GM23338 (cell line): ENCODE data around the gene RGS6. TPM values are rescaled to one million over a fixed set of nuclear protein-coding genes. Genes with fewer than 3 reads are reported as not detected.

Experiments used
- ATAC-seq: fragments of 200-7000 bp; cut with Tn5 transposase; 3 replicates; pipeline ENCODE4 v1.9.1; 2020
- DNase-seq: peaks from one replicate; pipeline ENCODE4 v3.0.0-alpha.2; 2015; ENCODE audit warnings: low spot score
- H2AFZ ChIP-seq: fragments of 200-600 bp; sonication (generic); 2 replicates; pipeline ENCODE4 v1.8.0; 2016; ENCODE audit warnings: antibody characterized with exemption, mild to moderate bottlenecking, moderate library complexity
- H3F3A ChIP-seq: fragments of 200-600 bp; sonication (generic); replicated peaks from 2 replicates; pipeline ENCODE4 v1.8.0; 2017; ENCODE audit warnings: antibody characterized with exemption, mixed run types, low read depth
- H3K27ac ChIP-seq: fragments of 200-600 bp; sonication (generic); 2 replicates; pipeline ENCODE4 v1.6.1; 2016; ENCODE audit warnings: low read depth
- H3K27me3 ChIP-seq: fragments of 200-600 bp; sonication (generic); 2 replicates; pipeline ENCODE4 v1.8.0; 2016; ENCODE audit warnings: mild to moderate bottlenecking, mixed run types, moderate library complexity; ENCODE audit not compliant: insufficient read depth
- H3K36me3 ChIP-seq: fragments of 200-600 bp; sonication (generic); 2 replicates; pipeline ENCODE4 v1.8.0; 2016; ENCODE audit warnings: mild to moderate bottlenecking; ENCODE audit not compliant: insufficient read depth
- H3K4me1 ChIP-seq: fragments of 200-600 bp; sonication (generic); 2 replicates; pipeline ENCODE4 v1.8.0; 2016; ENCODE audit warnings: mild to moderate bottlenecking, moderate library complexity; ENCODE audit not compliant: insufficient read depth
- H3K4me2 ChIP-seq: fragments of 200-600 bp; sonication (generic); 2 replicates; pipeline ENCODE4 v1.7.1; 2017; ENCODE audit warnings: mixed run types
- H3K4me3 ChIP-seq: fragments of 200-600 bp; sonication (generic); 2 replicates; pipeline ENCODE4 v1.6.1; 2016; ENCODE audit warnings: mixed run types
- H3K79me2 ChIP-seq: fragments of 200-600 bp; sonication (generic); replicated peaks from 2 replicates; pipeline ENCODE4 v1.8.0; 2017; ENCODE audit warnings: mild to moderate bottlenecking; ENCODE audit not compliant: insufficient read depth
- H3K9me2 ChIP-seq: fragments of 200-600 bp; sonication (generic); 2 replicates; pipeline ENCODE4 v1.8.0; 2017; ENCODE audit not compliant: insufficient read depth
- H4K20me1 ChIP-seq: fragments of 200-600 bp; sonication (generic); replicated peaks from 2 replicates; pipeline ENCODE4 v1.8.0; 2017; ENCODE audit warnings: mild to moderate bottlenecking; ENCODE audit not compliant: insufficient read depth
- H3K27ac Mint-ChIP-seq: 2 replicates; pipeline ENCODE4 v1.8.0; 2020; ENCODE audit warnings: inconsistent platforms, mild to moderate bottlenecking, moderate library complexity, mixed read lengths
- H3K27me3 Mint-ChIP-seq: 3 replicates; pipeline ENCODE4 v1.8.0; 2022; ENCODE audit warnings: low read depth, mild to moderate bottlenecking, moderate library complexity, mixed read lengths, inconsistent platforms; ENCODE audit not compliant: insufficient read depth, poor library complexity
- H3K36me3 Mint-ChIP-seq: 3 replicates; pipeline ENCODE4 v1.8.0; 2021; ENCODE audit warnings: low read depth, mild to moderate bottlenecking, inconsistent platforms, moderate library complexity, mixed read lengths
- H3K4me1 Mint-ChIP-seq: 3 replicates; pipeline ENCODE4 v1.8.0; 2020; ENCODE audit warnings: mild to moderate bottlenecking, inconsistent platforms, mixed read lengths
- H3K4me3 Mint-ChIP-seq: 3 replicates; pipeline ENCODE4 v1.8.0; 2021; ENCODE audit warnings: moderate library complexity, mild to moderate bottlenecking, inconsistent platforms, mixed read lengths
- H3K9me3 Mint-ChIP-seq: 3 replicates; pipeline ENCODE4 v1.8.0; 2020; ENCODE audit warnings: moderate library complexity, mild to moderate bottlenecking, inconsistent platforms, mixed read lengths
- CREB1 ChIP-seq: fragments of 250-450 bp; sonication (Bioruptor Pico); IDR thresholded peaks from 2 replicates; pipeline ENCODE4 v1.5.0; 2020; ENCODE audit warnings: low read depth, mild to moderate bottlenecking, moderate library complexity
- CTCF ChIP-seq, 2 experiments: fragments of 200-600 bp in 1 of 2; sonication (generic) in 1 of 2; conservative IDR thresholded peaks; 2 replicates each; pipeline versions ENCODE4 v1.5.1 to v1.6.1; 2016 to 2017; ENCODE audit warnings: antibody characterized with exemption in 2 of 2, low read depth in 2 of 2, mild to moderate bottlenecking in 2 of 2, moderate library complexity in 1 of 2
- EZH2 ChIP-seq: fragments of 200-600 bp; sonication (generic); IDR thresholded peaks from one replicate; pipeline ENCODE4 v1.8.0; 2017; ENCODE audit warnings: antibody characterized with exemption, mild to moderate bottlenecking, low read depth; ENCODE audit not compliant: unreplicated experiment
- EZH2phosphoT487 ChIP-seq: fragments of 200-600 bp; sonication (generic); IDR thresholded peaks from one replicate; pipeline ENCODE4 v1.8.1; 2018; ENCODE audit warnings: antibody characterized with exemption; ENCODE audit not compliant: unreplicated experiment
- NANOG ChIP-seq: IDR thresholded peaks from 2 replicates; pipeline ENCODE4 v1.6.1; 2016; ENCODE audit warnings: antibody characterized with exemption, borderline replicate concordance
- POLR2AphosphoS5 ChIP-seq: IDR thresholded peaks from 2 replicates; pipeline ENCODE4 v1.6.1; 2016; ENCODE audit warnings: antibody characterized with exemption, low read depth
- REST ChIP-seq: IDR thresholded peaks from one replicate; pipeline ENCODE4 v1.6.1; 2018; ENCODE audit warnings: antibody characterized with exemption; ENCODE audit not compliant: unreplicated experiment
- ZNF114 ChIP-seq: fragments of 250-450 bp; sonication (Bioruptor Pico); IDR thresholded peaks from 2 replicates; pipeline ENCODE4 v1.5.0; 2020; ENCODE audit warnings: mild to moderate bottlenecking, moderate library complexity
- ZNF331 ChIP-seq: fragments of 250-450 bp; sonication (Bioruptor Pico); IDR thresholded peaks from 2 replicates; pipeline ENCODE4 v1.5.0; 2020; ENCODE audit warnings: low read depth, mild to moderate bottlenecking, moderate library complexity
- polyA plus RNA-seq: library from polyadenylated mRNA; unstranded; fragments of >200 nt; fragmentation: Nextera tagmentation; extraction: Ambion mirVana; gene quantifications from 2 replicates; pipeline ENCODE4 v1.2.1, GENCODE V29; 2016
- total RNA-seq: library from RNA; depleted of rRNA; stranded (reverse); fragments of >200 nt; shearing (Covaris generic); gene quantifications from 2 replicates; pipeline ENCODE4 v1.2.3, GENCODE V29; 2014
- TF ChIP-seq, protein P1 (sequence below): fragments of 250-450 bp; sonication (Bioruptor Pico); IDR thresholded peaks from 2 replicates; pipeline ENCODE4 v1.5.0; 2020; ENCODE audit warnings: mild to moderate bottlenecking, moderate library complexity
- TF ChIP-seq, protein P2 (sequence below): IDR thresholded peaks from 2 replicates; pipeline ENCODE4 v1.6.1; 2016; ENCODE audit warnings: antibody characterized with exemption

The RGS6 gene
- total and polyA plus RNA-seq, 2 experiments from 2014 or later = 0.66 to 0.83 TPM

GRCh38 chr14:72608391-72609204, 676.4 kb downstream of the RGS6 start (continued):
- TF ChIP-seq, protein P1, sequence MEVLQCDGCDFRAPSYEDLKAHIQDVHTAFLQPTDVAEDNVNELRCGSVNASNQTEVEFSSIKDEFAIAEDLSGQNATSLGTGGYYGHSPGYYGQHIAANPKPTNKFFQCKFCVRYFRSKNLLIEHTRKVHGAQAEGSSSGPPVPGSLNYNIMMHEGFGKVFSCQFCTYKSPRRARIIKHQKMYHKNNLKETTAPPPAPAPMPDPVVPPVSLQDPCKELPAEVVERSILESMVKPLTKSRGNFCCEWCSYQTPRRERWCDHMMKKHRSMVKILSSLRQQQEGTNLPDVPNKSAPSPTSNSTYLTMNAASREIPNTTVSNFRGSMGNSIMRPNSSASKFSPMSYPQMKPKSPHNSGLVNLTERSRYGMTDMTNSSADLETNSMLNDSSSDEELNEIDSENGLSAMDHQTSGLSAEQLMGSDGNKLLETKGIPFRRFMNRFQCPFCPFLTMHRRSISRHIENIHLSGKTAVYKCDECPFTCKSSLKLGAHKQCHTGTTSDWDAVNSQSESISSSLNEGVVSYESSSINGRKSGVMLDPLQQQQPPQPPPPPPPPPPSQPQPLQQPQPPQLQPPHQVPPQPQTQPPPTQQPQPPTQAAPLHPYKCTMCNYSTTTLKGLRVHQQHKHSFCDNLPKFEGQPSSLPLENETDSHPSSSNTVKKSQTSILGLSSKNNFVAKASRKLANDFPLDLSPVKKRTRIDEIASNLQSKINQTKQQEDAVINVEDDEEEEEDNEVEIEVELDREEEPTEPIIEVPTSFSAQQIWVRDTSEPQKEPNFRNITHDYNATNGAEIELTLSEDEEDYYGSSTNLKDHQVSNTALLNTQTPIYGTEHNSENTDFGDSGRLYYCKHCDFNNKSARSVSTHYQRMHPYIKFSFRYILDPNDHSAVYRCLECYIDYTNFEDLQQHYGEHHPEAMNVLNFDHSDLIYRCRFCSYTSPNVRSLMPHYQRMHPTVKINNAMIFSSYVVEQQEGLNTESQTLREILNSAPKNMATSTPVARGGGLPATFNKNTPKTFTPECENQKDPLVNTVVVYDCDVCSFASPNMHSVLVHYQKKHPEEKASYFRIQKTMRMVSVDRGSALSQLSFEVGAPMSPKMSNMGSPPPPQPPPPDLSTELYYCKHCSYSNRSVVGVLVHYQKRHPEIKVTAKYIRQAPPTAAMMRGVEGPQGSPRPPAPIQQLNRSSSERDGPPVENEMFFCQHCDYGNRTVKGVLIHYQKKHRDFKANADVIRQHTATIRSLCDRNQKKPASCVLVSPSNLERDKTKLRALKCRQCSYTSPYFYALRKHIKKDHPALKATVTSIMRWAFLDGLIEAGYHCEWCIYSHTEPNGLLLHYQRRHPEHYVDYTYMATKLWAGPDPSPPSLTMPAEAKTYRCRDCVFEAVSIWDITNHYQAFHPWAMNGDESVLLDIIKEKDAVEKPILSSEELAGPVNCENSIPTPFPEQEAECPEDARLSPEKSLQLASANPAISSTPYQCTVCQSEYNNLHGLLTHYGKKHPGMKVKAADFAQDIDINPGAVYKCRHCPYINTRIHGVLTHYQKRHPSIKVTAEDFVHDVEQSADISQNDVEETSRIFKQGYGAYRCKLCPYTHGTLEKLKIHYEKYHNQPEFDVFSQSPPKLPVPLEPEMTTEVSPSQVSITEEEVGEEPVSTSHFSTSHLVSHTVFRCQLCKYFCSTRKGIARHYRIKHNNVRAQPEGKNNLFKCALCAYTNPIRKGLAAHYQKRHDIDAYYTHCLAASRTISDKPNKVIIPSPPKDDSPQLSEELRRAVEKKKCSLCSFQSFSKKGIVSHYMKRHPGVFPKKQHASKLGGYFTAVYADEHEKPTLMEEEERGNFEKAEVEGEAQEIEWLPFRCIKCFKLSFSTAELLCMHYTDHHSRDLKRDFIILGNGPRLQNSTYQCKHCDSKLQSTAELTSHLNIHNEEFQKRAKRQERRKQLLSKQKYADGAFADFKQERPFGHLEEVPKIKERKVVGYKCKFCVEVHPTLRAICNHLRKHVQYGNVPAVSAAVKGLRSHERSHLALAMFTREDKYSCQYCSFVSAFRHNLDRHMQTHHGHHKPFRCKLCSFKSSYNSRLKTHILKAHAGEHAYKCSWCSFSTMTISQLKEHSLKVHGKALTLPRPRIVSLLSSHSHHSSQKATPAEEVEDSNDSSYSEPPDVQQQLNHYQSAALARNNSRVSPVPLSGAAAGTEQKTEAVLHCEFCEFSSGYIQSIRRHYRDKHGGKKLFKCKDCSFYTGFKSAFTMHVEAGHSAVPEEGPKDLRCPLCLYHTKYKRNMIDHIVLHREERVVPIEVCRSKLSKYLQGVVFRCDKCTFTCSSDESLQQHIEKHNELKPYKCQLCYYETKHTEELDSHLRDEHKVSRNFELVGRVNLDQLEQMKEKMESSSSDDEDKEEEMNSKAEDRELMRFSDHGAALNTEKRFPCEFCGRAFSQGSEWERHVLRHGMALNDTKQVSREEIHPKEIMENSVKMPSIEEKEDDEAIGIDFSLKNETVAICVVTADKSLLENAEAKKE (CRISPR knock-in tag) = no peak
- no peak for TF ChIP-seq POLR2AphosphoS5

DNA sequence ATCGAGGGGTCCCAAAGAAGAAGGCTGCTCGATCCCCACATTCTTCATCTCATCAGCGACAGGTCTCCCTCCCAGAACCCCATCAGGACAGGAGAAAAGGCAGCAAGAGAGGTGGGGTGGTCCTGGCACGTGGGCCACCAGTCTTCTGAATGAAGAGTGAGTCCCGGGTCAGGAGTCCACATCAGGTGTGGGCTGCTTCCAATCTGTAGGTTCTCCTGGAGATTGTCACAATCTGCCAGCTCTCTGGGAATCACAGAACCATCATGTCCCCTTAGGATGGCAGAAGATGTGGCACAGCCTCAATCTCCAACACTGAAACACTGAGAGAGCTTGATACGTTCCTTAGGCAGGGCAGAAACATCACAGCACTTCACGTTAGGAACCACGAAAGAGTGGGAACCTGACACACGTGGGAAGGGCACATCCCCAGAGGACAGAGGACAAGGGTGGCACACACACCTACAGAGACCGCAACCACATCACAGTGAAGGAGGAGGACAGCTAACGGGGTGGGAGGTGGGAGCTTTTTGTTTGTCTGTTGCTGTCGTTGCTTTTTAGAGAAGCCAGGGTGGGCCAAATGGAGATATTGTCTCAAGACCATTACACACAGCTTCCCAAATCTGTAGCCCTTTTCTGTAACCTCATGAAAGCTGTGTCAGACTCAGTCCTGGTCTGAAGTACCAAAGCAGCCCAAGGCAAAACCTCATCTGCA, 677.1 kb downstream of the RGS6 start:
- ATAC-seq = no peak
- Mint-ChIP-seq H3K36me3 (no peaks in the 10 kb centered on the region), H3K9me3 (no peaks in the 10 kb centered on the region), H3K4me1 (peaks cover 13% of the 10 kb centered on the region; the same call in 2 of the 3 replicates), H3K4me3 (no peak overlapping the region), H3K27ac (no peak overlapping the region), H3K27me3 (peaks cover 4% of the 10 kb centered on the region)
- Histone ChIP-seq H3F3A (no peaks in the 10 kb centered on the region), H3K9me2 (peaks cover 10% of the 10 kb centered on the region; the same call in 1 of the 2 replicates), H4K20me1 (no peaks in the 10 kb centered on the region), H3K36me3 (no peaks in the 10 kb centered on the region), H2AFZ (no peak overlapping the region), H3K79me2 (no peaks in the 10 kb centered on the region), H3K27ac (no peak overlapping the region), H3K27me3 (no peaks in the 10 kb centered on the region), H3K4me1 (no peaks in the 10 kb centered on the region), H3K4me3 (no peak overlapping the region), H3K4me2 (no peak overlapping the region)
- no peak for DNase-seq
- TF ChIP-seq EZH2 = no peak
- TF ChIP-seq ZNF331 (CRISPR knock-in tag) = no peak
- TF ChIP-seq, protein P2, sequence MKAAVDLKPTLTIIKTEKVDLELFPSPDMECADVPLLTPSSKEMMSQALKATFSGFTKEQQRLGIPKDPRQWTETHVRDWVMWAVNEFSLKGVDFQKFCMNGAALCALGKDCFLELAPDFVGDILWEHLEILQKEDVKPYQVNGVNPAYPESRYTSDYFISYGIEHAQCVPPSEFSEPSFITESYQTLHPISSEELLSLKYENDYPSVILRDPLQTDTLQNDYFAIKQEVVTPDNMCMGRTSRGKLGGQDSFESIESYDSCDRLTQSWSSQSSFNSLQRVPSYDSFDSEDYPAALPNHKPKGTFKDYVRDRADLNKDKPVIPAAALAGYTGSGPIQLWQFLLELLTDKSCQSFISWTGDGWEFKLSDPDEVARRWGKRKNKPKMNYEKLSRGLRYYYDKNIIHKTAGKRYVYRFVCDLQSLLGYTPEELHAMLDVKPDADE = no peak
- TF ChIP-seq CTCF (conservative IDR thresholded peaks at IDR 0.05; ENCODE audit: low read depth in 2 of 2) = no peak
- no peak for TF ChIP-seq NANOG
- TF ChIP-seq CREB1 = no peak
- TF ChIP-seq ZNF114 (CRISPR knock-in tag) = no peak
- TF ChIP-seq EZH2phosphoT487 = no peak
- no peak for TF ChIP-seq REST
